Measurements from ENCODE around the gene TYW5. TPM values are rescaled to one million over a fixed set of nuclear protein-coding genes. Genes with fewer than 3 reads are reported as not detected.

The TYW5 gene
- polyA plus RNA-seq, 1 experiment: 6.7 TPM

- no peak for DNase-seq (ENCODE audit: low read depth, low spot score)
- no peak overlapping the region for H3K4me3 ChIP-seq (ENCODE audit: low read depth, low read length)
- no peaks in the 10 kb centered on the region for H3K9me3 ChIP-seq (ENCODE audit: control insufficient read depth, insufficient read depth, low read length)
- H3K27ac ChIP-seq (ENCODE audit: low read depth, low read length): no peak overlapping the region
- H3K27me3 ChIP-seq (ENCODE audit: control insufficient read depth, insufficient read depth, low read length): no peaks in the 10 kb centered on the region
- no peak for TF ChIP-seq CTCF (IDR thresholded peaks at IDR 0.05; ENCODE audit: low read depth, low read length)
- ChIA-PET POLR2A (no interaction called here), CTCF (no interaction called here)
These were observed 22.9 kb downstream of the TYW5 start for GRCh38 chr2:199932312-199932855.

- no peak for DNase-seq (ENCODE audit: low read depth, low spot score)
These were observed 26.0 kb downstream of the TYW5 start for GRCh38 chr2:199929262-199929661.

GRCh38 chr2:199928626-199929025 is 26.7 kb downstream of the TYW5 start:
- TF ChIP-seq CTCF (IDR thresholded peaks at IDR 0.05; ENCODE audit: low read depth, low read length): no peak
- Histone ChIP-seq H3K27me3 (ENCODE audit: control insufficient read depth, insufficient read depth, low read length) (no peaks in the 10 kb centered on the region), H3K27ac (ENCODE audit: low read depth, low read length) (no peak overlapping the region), H3K9me3 (ENCODE audit: control insufficient read depth, insufficient read depth, low read length) (no peaks in the 10 kb centered on the region), H3K4me3 (ENCODE audit: low read depth, low read length) (no peak overlapping the region)
- no peak for DNase-seq (ENCODE audit: low read depth, low spot score)
- POLR2A ChIA-PET: no interaction called here
- CTCF ChIA-PET: no interaction called here

More at GRCh38 chr2:199929262-199929661, 26.0 kb downstream of the TYW5 start:
- no peak overlapping the region for H3K4me3 ChIP-seq (ENCODE audit: low read depth, low read length)
- no peaks in the 10 kb centered on the region for H3K27me3 ChIP-seq (ENCODE audit: control insufficient read depth, insufficient read depth, low read length)
- CTCF ChIA-PET: interaction anchor here (0.6 kb wide), 1 partner anchor 1568 kb away, joined by 3 read pairs; no protein-coding TSS in a partner anchor
- H3K27ac ChIP-seq (ENCODE audit: low read depth, low read length): no peak overlapping the region
- POLR2A ChIA-PET: interaction anchor here (0.6 kb wide), 1 partner anchor 8 kb away, joined by 3 read pairs; no protein-coding TSS in a partner anchor
- H3K9me3 ChIP-seq (ENCODE audit: control insufficient read depth, insufficient read depth, low read length): no peaks in the 10 kb centered on the region
- no peak for TF ChIP-seq CTCF (IDR thresholded peaks at IDR 0.05; ENCODE audit: low read depth, low read length)

GRCh38 chr2:199928226-199928625 is 27.1 kb downstream of the TYW5 start:
- TF ChIP-seq CTCF (IDR thresholded peaks at IDR 0.05; ENCODE audit: low read depth, low read length): no peak
- no peak for DNase-seq (ENCODE audit: low read depth, low spot score)
- no peaks in the 10 kb centered on the region for H3K9me3 ChIP-seq (ENCODE audit: control insufficient read depth, insufficient read depth, low read length)
- no peak overlapping the region for H3K27ac ChIP-seq (ENCODE audit: low read depth, low read length)
- CTCF ChIA-PET: no interaction called here
- POLR2A ChIA-PET: no interaction called here
- no peak overlapping the region for H3K4me3 ChIP-seq (ENCODE audit: low read depth, low read length)
- H3K27me3 ChIP-seq (ENCODE audit: control insufficient read depth, insufficient read depth, low read length): no peaks in the 10 kb centered on the region

GRCh38 chr2:199926806-199927205 is 28.5 kb downstream of the TYW5 start:
- ChIA-PET CTCF (no interaction called here), POLR2A (no interaction called here)
- Histone ChIP-seq H3K4me3 (ENCODE audit: low read depth, low read length) (no peak overlapping the region), H3K9me3 (ENCODE audit: control insufficient read depth, insufficient read depth, low read length) (no peaks in the 10 kb centered on the region), H3K27ac (ENCODE audit: low read depth, low read length) (no peak overlapping the region), H3K27me3 (ENCODE audit: control insufficient read depth, insufficient read depth, low read length) (no peaks in the 10 kb centered on the region)
- no peak for DNase-seq (ENCODE audit: low read depth, low spot score)
- TF ChIP-seq CTCF (IDR thresholded peaks at IDR 0.05; ENCODE audit: low read depth, low read length): no peak
